GM18907 (cell line): ENCODE results near the gene ROR1.

Source experiments
- ATAC-seq: cut with Tn5 transposase; IDR thresholded peaks from one replicate; pipeline ENCODE4 v1.9.1; 2021; ENCODE audit warnings: mild to moderate bottlenecking, moderate library complexity; ENCODE audit not compliant: unreplicated experiment

Gene ROR1

GRCh38 chr1:63958556-63958955 is 184.7 kb downstream of the ROR1 start:
- ATAC-seq: no peak

- ATAC-seq: no peak
Observed at GRCh38 chr1:63960326-63960725, 186.5 kb downstream of the ROR1 start.

- ATAC-seq: no peak
Observed at GRCh38 chr1:63966016-63966415, 192.2 kb downstream of the ROR1 start.

GRCh38 chr1:63967901-63968300 is 194.1 kb downstream of the ROR1 start:
- ATAC-seq: no peak

- ATAC-seq: no peak
Observed at GRCh38 chr1:63968663-63969440, 195.0 kb downstream of the ROR1 start.

- no peak for ATAC-seq
Observed at GRCh38 chr1:63969441-63969901, 195.7 kb downstream of the ROR1 start.

- no peak for ATAC-seq
Observed at GRCh38 chr1:63971557-63971956, 197.7 kb downstream of the ROR1 start.

GRCh38 chr1:63973005-63973419 is 199.2 kb downstream of the ROR1 start:
- ATAC-seq: no peak

GRCh38 chr1:63974966-63975365 is 201.1 kb downstream of the ROR1 start:
- ATAC-seq: no peak

GRCh38 chr1:63975481-63975880 is 201.7 kb downstream of the ROR1 start:
- no peak for ATAC-seq

- no peak for ATAC-seq
Observed at GRCh38 chr1:63976006-63976405, 202.2 kb downstream of the ROR1 start.

GRCh38 chr1:63977466-63977865 is 203.6 kb downstream of the ROR1 start:
- ATAC-seq: no peak

- ATAC-seq: no peak
Observed at GRCh38 chr1:63980740-63981407, 207.1 kb downstream of the ROR1 start.

GRCh38 chr1:63981408-63981773 is 207.6 kb downstream of the ROR1 start:
- no peak for ATAC-seq

GRCh38 chr1:63982201-63982600 is 208.4 kb downstream of the ROR1 start:
- no peak for ATAC-seq

GRCh38 chr1:63983391-63984256 is 209.8 kb downstream of the ROR1 start:
- ATAC-seq: no peak

- ATAC-seq: no peak
Observed at GRCh38 chr1:63984257-63984929, 210.6 kb downstream of the ROR1 start.

- ATAC-seq: no peak
Observed at GRCh38 chr1:63984930-63985290, 211.1 kb downstream of the ROR1 start.

GRCh38 chr1:63987014-63987627 is 213.3 kb downstream of the ROR1 start:
- ATAC-seq: no peak

- ATAC-seq: no peak
Observed at GRCh38 chr1:63987628-63988024, 213.8 kb downstream of the ROR1 start.

GRCh38 chr1:63988941-63989340 is 215.1 kb downstream of the ROR1 start:
- no peak for ATAC-seq
